GM21423 (cell line): Measurements from ENCODE around the gene TIMM9.
A peak's percentile ranks its signal among the peaks of the same experiment; 100 is the strongest.
"Not testable (repeated sequence)": the region's sequence is repeated elsewhere in the genome, so short reads cannot be mapped to it uniquely, and the experiment has no call there.

ENCODE experiments used
- ATAC-seq: cut with Tn5 transposase; IDR thresholded peaks from one replicate; pipeline ENCODE4 v1.9.1; 2021; ENCODE audit warnings: mild to moderate bottlenecking, moderate library complexity; ENCODE audit not compliant: unreplicated experiment

Gene TIMM9

GRCh38 chr14:58398895-58399294, 28.4 kb downstream of the TIMM9 start:
- ATAC-seq = no peak

GRCh38 chr14:58398495-58398894, 28.8 kb downstream of the TIMM9 start:
- no peak for ATAC-seq

- ATAC-seq = no peak
These were observed 30.2 kb downstream of the TIMM9 start for GRCh38 chr14:58397156-58397555.

GRCh38 chr14:58395812-58396788, 31.2 kb downstream of the TIMM9 start, which contains the start of gene TOMM20L:
TOMM20L (plus strand) TSS chr14:58395930; CDS start chr14:58395958, 28 bp downstream.
- peak; percentile 93 for ATAC-seq

GRCh38 chr14:58395562-58395811, 31.8 kb downstream of the TIMM9 start:
- no peak for ATAC-seq

GRCh38 chr14:58390830-58391229, 36.5 kb downstream of the TIMM9 start:
- no peak for ATAC-seq

GRCh38 chr14:58376791-58377190, 50.5 kb downstream of the TIMM9 start:
- no peak for ATAC-seq

- ATAC-seq = no peak
These were observed 58.4 kb downstream of the TIMM9 start for GRCh38 chr14:58368956-58369355.

- no peak for ATAC-seq
These were observed 60.0 kb downstream of the TIMM9 start for GRCh38 chr14:58367296-58367695.

- no peak for ATAC-seq
These were observed 63.0 kb downstream of the TIMM9 start for GRCh38 chr14:58364316-58364715.

GRCh38 chr14:58362798-58363412, 64.4 kb downstream of the TIMM9 start:
- ATAC-seq = no peak

- not testable (repeated sequence) for ATAC-seq
These were observed 65.1 kb downstream of the TIMM9 start for GRCh38 chr14:58362272-58362671.
